Measurements from ENCODE around the gene INPP5D. TPM values are rescaled to one million over a fixed set of nuclear protein-coding genes. Genes with fewer than 3 reads are reported as not detected.

The INPP5D gene
- total and polyA plus RNA-seq, 2 of the 8 experiments (the other 6 are each of a cell fraction or from before 2014, with no cell fraction given), result 4.5 to 7.1 TPM

DNA sequence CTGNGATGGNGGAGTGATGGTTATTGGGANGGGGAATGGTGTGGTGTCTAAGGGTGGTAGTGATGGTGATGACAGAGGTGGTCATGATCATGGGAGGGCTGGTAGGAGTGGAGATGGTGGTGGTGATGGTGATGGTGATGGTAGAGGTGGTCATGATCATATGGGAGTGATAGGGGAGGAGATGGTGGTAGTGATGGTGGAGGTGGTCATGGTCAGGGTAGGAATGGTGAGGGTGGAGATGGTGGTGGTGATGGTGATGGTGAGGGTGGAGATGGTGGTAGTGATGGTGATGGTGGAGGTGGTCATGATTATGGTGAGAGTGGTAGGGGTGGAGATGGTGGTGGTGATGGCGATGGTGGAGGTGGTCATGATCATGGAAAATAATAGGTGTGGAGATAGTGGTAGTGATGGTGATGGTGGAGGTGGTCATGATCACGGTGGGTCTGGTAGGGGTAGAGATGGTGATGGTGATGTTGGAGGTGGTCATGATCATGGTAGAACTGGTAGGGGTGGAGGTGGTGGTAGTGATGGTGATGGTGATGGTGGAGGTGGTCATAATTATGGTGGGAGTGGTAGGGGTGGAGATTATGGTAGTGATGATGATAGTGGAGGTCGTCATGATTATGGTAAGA lies 83.7 kb downstream of the INPP5D start:
- H3K4me3 ChIP-seq (ENCODE audit: extremely low read depth in 1 of 4, insufficient read depth in 2 of 4, low read depth in 3 of 4, low read length in 4 of 4), result no peak overlapping the region
- no peak for DNase-seq (ENCODE audit: low read depth in 1 of 2, low spot score in 2 of 2)
- H2BK5ac ChIP-seq (ENCODE audit: low read depth, low read length), result no peak overlapping the region
- H4K5ac ChIP-seq (ENCODE audit: insufficient read length, low read depth, low read length), result no peak overlapping the region
- H4K20me1 ChIP-seq (replicated peaks in 1 of 2; ENCODE audit: control insufficient read depth in 1 of 2, insufficient read depth in 2 of 2, low read length in 2 of 2), result peaks cover 0 to 6% of the 10 kb centered on the region in 2 experiments
- H3K27ac ChIP-seq (ENCODE audit: low read depth, low read length), result no peak overlapping the region
- no peak overlapping the region for H3K4ac ChIP-seq (replicated peaks; ENCODE audit: insufficient read length, low read depth, low read length)
- no peak overlapping the region for H4K8ac ChIP-seq (ENCODE audit: extremely low read depth, insufficient read depth, low read length)
- WGBS, 2 experiments (ENCODE audit: extremely low coverage in 1 of 2, insufficient coverage in 1 of 2, insufficient read length in 1 of 2, insufficient replicate concordance in 2 of 2, low coverage in 1 of 2, low lambda C conversion rate in 2 of 2, missing lambda C conversion rate in 1 of 2), result 95% methylated on average over 3 of the region's 3 CpGs; no CpG with 5 or more reads in 1 of the 2 experiments
- H3K79me2 ChIP-seq (ENCODE audit: control insufficient read depth in 1 of 2, insufficient read depth in 2 of 2, low read length in 2 of 2), result peaks cover 0 to 5% of the 10 kb centered on the region in 2 experiments; a peak in 1 of 4 replicates
- H2BK15ac ChIP-seq (ENCODE audit: low read length), result peak overlapping the region; percentile 65
- peaks cover 6 to 24% (median 17%) of the 10 kb centered on the region in 4 experiments; a peak in 6 of 7 replicates for H3K4me1 ChIP-seq (replicated peaks in 1 of 4; ENCODE audit: control insufficient read depth in 3 of 4, insufficient read depth in 4 of 4, low read length in 3 of 4)
- peaks cover 5% of the 10 kb centered on the region; the same call in 1 of the 2 replicates for H3K79me1 ChIP-seq (ENCODE audit: low read depth, low read length)
- TF ChIP-seq RBBP5 (IDR thresholded peaks at IDR 0.05; ENCODE audit: borderline replicate concordance, low read depth, low read length) (no peak), CBX5 (IDR thresholded peaks at IDR 0.05; ENCODE audit: low read depth, low read length) (no peak), EZH2 (IDR thresholded peaks at IDR 0.05; ENCODE audit: low read depth, low read length, severe bottlenecking) (no peak), CEBPB (IDR thresholded peaks at IDR 0.05; ENCODE audit: low read depth, low read length) (no peak), RXRA (IDR thresholded peaks at IDR 0.05; ENCODE audit: insufficient read depth, low read depth, low read length) (no peak), SAP30 (IDR thresholded peaks at IDR 0.05; ENCODE audit: insufficient read depth, insufficient replicate concordance, low read length) (no peak), TBP (IDR thresholded peaks at IDR 0.05; ENCODE audit: low read depth, low read length) (no peak), CREB1 (IDR thresholded peaks at IDR 0.05) (no peak), POLR2AphosphoS5 (IDR thresholded peaks at IDR 0.05; ENCODE audit: low read depth, low read length) (no peak)
- H3K56ac ChIP-seq (replicated peaks; ENCODE audit: insufficient read length, low read depth, low read length), result peak overlapping the region; percentile 26
- H3K23ac ChIP-seq (ENCODE audit: insufficient read length), result no peak overlapping the region
- no peak overlapping the region for H4K91ac ChIP-seq (replicated peaks; ENCODE audit: insufficient read length, low read length)
- CTCF ChIA-PET (ENCODE audit: partially characterized antibody), result interaction anchor here (1.4 kb wide), 2 partner anchors 10 to 15 kb away, joined by 4 to 11 read pairs; no protein-coding TSS in a partner anchor
- peak overlapping the region; percentile 82; the same call in 1 of the 2 replicates for H2BK20ac ChIP-seq (ENCODE audit: low read length)
- H3K27me3 ChIP-seq (replicated peaks in 1 of 4; ENCODE audit: control insufficient read depth in 3 of 4, extremely low read depth in 1 of 4, insufficient read depth in 3 of 4, low read length in 3 of 4), result no peaks in the 10 kb centered on the region
- H2AFZ ChIP-seq (ENCODE audit: low read length), result no peak overlapping the region
- no peak overlapping the region for H2BK120ac ChIP-seq (replicated peaks; ENCODE audit: low read depth, low read length)
- no peak overlapping the region for H3K18ac ChIP-seq (ENCODE audit: extremely low read depth, low read length)
- no peak overlapping the region for H3K4me2 ChIP-seq (ENCODE audit: insufficient read depth in 1 of 2, low read depth in 2 of 2, low read length in 2 of 2)
- peak overlapping the region; percentile 60; the same call in 1 of the 2 replicates for H2BK12ac ChIP-seq (ENCODE audit: low read depth, low read length)
- FAIRE-seq, result no peak
- POLR2A ChIA-PET (ENCODE audit: partially characterized antibody), result no interaction called here
- H2AK5ac ChIP-seq (ENCODE audit: low read depth, low read length), result peak overlapping the region; percentile 93
- peaks cover 12% of the 10 kb centered on the region; the same call in 1 of the 2 replicates for H3K23me2 ChIP-seq (ENCODE audit: low read depth, low read length)
- peaks cover 0 to 5% (median 3%) of the 10 kb centered on the region in 4 experiments; a peak in 4 of 8 replicates for H3K36me3 ChIP-seq (ENCODE audit: control insufficient read depth in 2 of 4, insufficient read depth in 4 of 4, low read length in 3 of 4)
- H3K9ac ChIP-seq (replicated peaks in 1 of 4; ENCODE audit: extremely low read depth in 1 of 4, low read depth in 3 of 4, low read length in 3 of 4), result peak overlapping the region in 1 of 4 experiments; percentile 12; a peak in 1 of 7 replicates
- H3K14ac ChIP-seq (ENCODE audit: insufficient read length), result no peak overlapping the region
- no peaks in the 10 kb centered on the region; a peak in 1 of 4 replicates for H3K9me3 ChIP-seq (ENCODE audit: insufficient read depth in 2 of 2, low read depth in 1 of 2, low read length in 1 of 2)

Data from H1 (cell line).